Small intestine (tissue), 7 donors: ENCODE measurements around the gene FAM120C. TPM values are rescaled to one million over a fixed set of nuclear protein-coding genes. Genes with fewer than 3 reads are reported as not detected.

Experiments
- DNase-seq, 2 donors: peaks; one replicate each; pipeline versions ENCODE4 v3.0.0 to v3.0.0-alpha.2; 2013
- FAIRE-seq: peaks from 2 replicates; lab custom pipeline; 2012; peaks lifted over from hg19 to GRCh38; lab: Jason Lieb, UNC
- H3K27ac ChIP-seq, 3 donors: one replicate each; pipeline ENCODE4 v1.5.1; 2013; ENCODE audit warnings: low read length in 2 of 3, mild to moderate bottlenecking in 2 of 3, control low read depth in 1 of 3, inconsistent platforms in 1 of 3, low read depth in 1 of 3, moderate library complexity in 1 of 3
- H3K27me3 ChIP-seq, 3 donors: one replicate each; pipeline ENCODE4 v1.6.1; 2013; ENCODE audit warnings: low read length in 3 of 3, inconsistent platforms in 1 of 3; ENCODE audit not compliant: control insufficient read depth in 3 of 3, insufficient read depth in 3 of 3
- H3K36me3 ChIP-seq, 3 donors: one replicate each; pipeline ENCODE4 v1.6.1; 2013; ENCODE audit warnings: low read length in 3 of 3, inconsistent platforms in 1 of 3, low read depth in 1 of 3, mild to moderate bottlenecking in 1 of 3, moderate library complexity in 1 of 3; ENCODE audit not compliant: control insufficient read depth in 3 of 3, insufficient read depth in 2 of 3
- H3K4me1 ChIP-seq, 3 donors: one replicate each; pipeline ENCODE4 v1.6.1; 2013; ENCODE audit warnings: low read length in 2 of 3, inconsistent platforms in 1 of 3, low read depth in 1 of 3, mild to moderate bottlenecking in 1 of 3, moderate library complexity in 1 of 3; ENCODE audit not compliant: control insufficient read depth in 3 of 3, insufficient read depth in 2 of 3
- H3K4me3 ChIP-seq, 3 donors: one replicate each; pipeline ENCODE4 v1.5.1; 2013; ENCODE audit warnings: low read length in 3 of 3, control low read depth in 1 of 3, inconsistent platforms in 1 of 3, low read depth in 1 of 3, mild to moderate bottlenecking in 1 of 3, moderate library complexity in 1 of 3
- H3K9me3 ChIP-seq, 2 donors: one replicate each; pipeline ENCODE4 v1.6.1; 2013; ENCODE audit warnings: low read depth in 1 of 2, low read length in 1 of 2; ENCODE audit not compliant: control insufficient read depth in 2 of 2, insufficient read depth in 1 of 2
- WGBS, 3 donors: extraction: QIAGEN DNeasy Blood & Tissue Kit; methylation state at CpG; one replicate each; pipeline ENCODE4 v1.1.7; 2013; 5-methylcytosine and 5-hydroxymethylcytosine counted together
- polyA plus RNA-seq, 4 donors: library from polyadenylated mRNA; stranded (reverse) in 3 of 4; unstranded in 1 of 4; fragments of 200-250 nt in 3 of 4; fragments of 120-200 nt in 1 of 4; gene quantifications; one replicate each; pipeline versions ENCODE4 v1.2.1 to v1.2.3, GENCODE V29; 2013
- donor health status: healthy with polysubstance abuse.
- donor health status: control.
- donor health status: control.
- donor health status: Bipolar disorder and iron deficiency.
- donor health status: healthy.

FAM120C gene
- polyA plus RNA-seq, 4 donors = 0.54 to 5.5 (median 1.6) TPM

DNA sequence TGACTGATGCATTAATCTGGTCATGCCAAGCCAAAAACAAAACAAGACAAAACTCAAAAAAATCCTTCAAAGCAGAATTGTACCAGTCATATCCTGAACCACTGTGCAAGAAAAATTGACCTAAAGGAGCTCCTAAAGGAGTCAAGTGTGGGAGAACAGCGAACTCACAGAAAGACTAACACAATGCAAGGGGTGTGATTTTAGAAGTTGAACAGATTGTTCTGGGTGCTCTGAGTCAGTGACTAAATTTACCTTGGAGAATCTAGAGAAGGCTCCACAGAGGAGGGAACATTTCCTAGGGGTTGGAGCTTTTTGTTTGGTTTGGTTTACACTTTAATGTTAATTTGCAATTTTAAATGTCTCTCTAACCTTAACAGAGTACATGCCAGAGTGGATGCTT, 89.9 kb downstream of the FAM120C start:
- Histone ChIP-seq H3K36me3 (no peaks in the 10 kb centered on the region), H3K4me3 (no peak overlapping the region), H3K27ac (no peak overlapping the region), H3K9me3 (no peaks in the 10 kb centered on the region), H3K4me1 (no peaks in the 10 kb centered on the region), H3K27me3 (no peaks in the 10 kb centered on the region)
- no peak for DNase-seq
- FAIRE-seq = no peak
- WGBS, 3 donors = 69 to 81% (median 72%) methylated on average over 1 of the region's 1 CpG

DNA sequence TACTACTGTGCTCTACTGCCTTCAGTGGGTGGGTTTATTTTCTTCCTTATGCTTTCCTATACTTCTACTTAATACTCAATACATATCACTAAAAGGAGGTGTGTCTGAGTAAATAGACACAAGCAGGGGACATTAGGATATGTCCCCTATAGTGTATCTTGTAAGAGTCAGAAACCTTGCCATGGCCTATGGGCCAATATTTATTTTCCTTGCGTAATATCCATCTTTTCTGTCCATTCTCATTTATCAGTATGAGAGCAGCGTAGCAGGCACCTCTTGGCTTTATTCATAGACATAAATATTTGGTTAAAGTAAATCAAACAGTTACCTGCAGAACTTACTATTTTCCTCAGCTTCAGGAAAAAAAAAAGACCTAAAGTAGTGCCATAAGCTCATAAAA, 92.2 kb downstream of the FAM120C start:
- Histone ChIP-seq H3K27ac (no peak overlapping the region), H3K4me1 (no peaks in the 10 kb centered on the region), H3K4me3 (no peak overlapping the region), H3K36me3 (no peaks in the 10 kb centered on the region), H3K27me3 (no peaks in the 10 kb centered on the region), H3K9me3 (no peaks in the 10 kb centered on the region)
- 71 to 98% (median 91%) methylated on average over 2 of the region's 2 CpGs for WGBS, 3 donors
- FAIRE-seq = no peak
- no peak for DNase-seq

DNA sequence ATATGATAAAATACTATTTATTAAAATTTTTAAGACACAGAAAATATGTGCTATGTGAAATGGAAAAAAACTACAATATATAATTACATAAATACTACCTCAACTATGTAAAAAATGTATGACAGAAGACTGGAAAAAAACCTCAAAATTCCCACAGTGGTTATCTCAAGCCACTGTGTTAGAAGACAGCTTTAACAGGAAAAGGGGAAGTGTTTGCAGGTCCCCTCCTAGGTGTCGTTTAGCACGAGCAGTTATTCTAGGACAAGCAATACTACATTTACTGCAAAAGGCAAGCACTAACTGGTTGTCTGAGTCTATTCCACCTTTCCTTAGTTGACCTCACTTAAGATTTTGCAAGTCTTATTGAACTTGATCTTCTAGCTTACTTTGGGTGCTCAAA, 93.9 kb downstream of the FAM120C start:
- no peaks in the 10 kb centered on the region for H3K36me3 ChIP-seq
- no peaks in the 10 kb centered on the region for H3K9me3 ChIP-seq
- WGBS, 3 donors = 68 to 82% (median 80%) methylated on average over 2 of the region's 2 CpGs
- H3K27me3 ChIP-seq = no peaks in the 10 kb centered on the region
- DNase-seq (no peak), FAIRE-seq (no peak)
- no peak overlapping the region for H3K27ac ChIP-seq
- H3K4me1 ChIP-seq = no peaks in the 10 kb centered on the region
- H3K4me3 ChIP-seq = no peak overlapping the region

DNA sequence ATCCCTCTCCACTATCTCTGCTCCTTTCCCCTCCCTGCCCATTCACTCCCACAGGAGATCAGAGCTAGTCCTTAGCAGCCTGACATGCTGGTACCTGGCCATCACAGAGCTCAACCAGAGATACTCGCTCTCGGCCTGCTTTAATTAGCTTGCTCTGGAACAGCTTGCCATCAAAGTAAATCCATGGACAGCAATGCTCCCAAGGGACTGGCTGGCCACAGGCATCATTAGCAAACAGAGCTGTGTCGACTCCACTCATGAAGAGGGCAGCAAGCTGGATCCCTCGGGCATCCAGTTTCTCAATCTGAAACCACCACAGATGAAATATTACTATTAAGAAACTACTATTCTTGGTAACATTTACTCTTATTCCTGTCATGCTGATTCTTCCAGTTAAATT, 95.4 kb downstream of the FAM120C start:
- no peak for FAIRE-seq
- DNase-seq = no peak
- Histone ChIP-seq H3K4me1 (no peaks in the 10 kb centered on the region), H3K4me3 (no peak overlapping the region), H3K36me3 (no peaks in the 10 kb centered on the region), H3K27ac (no peak overlapping the region), H3K9me3 (no peaks in the 10 kb centered on the region), H3K27me3 (no peaks in the 10 kb centered on the region)
- 82 to 88% (median 84%) methylated on average over 4 of the region's 4 CpGs for WGBS, 3 donors

DNA sequence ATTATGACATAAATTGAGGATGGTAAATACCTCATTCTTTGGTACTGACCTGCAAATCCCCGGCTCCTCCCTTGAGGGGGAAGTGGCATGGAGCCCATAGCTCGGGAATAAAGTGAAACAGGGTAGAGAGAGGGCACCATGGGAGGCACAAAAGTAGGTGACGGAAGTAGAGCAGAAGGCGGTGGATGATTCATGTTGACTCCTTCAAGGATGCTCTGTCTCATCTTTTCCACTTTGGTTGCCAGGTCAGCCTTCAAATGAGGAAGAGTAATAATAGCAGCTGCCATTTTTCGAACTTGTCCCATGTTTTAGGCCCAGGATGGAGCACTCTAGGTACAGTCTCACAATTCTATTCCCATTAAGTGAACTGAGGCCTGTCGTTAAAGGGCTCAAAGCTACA, 97.4 kb downstream of the FAM120C start:
- DNase-seq (no peak), FAIRE-seq (no peak)
- no peaks in the 10 kb centered on the region for H3K36me3 ChIP-seq
- H3K27ac ChIP-seq = no peak overlapping the region
- H3K9me3 ChIP-seq = no peaks in the 10 kb centered on the region
- WGBS, 3 donors = 74 to 96% (median 82%) methylated on average over 6 of the region's 6 CpGs
- no peaks in the 10 kb centered on the region for H3K27me3 ChIP-seq
- H3K4me3 ChIP-seq = no peak overlapping the region
- no peaks in the 10 kb centered on the region for H3K4me1 ChIP-seq

DNA sequence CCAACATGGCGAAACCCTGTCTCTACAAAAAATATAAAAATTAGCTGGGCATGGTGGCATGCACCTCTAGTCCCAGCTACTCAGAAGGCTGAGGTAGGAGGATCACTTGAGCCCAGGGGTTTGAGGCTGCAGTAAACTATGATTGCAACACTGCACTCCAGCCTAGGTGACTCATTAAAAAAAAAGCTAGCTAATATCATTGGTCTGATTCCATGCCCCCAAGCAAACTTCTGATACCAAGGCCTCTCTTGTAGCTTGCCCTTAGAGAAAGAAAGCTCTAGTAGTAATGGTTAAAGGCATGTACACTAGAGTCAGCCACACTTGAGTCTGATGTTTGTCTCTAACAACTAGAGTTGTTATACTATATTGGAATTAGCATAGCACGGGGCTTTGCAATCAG, 106.2 kb downstream of the FAM120C start:
- WGBS, 3 donors = 82 to 90% (median 84%) methylated on average over 2 of the region's 2 CpGs
- no peak for FAIRE-seq
- no peak for DNase-seq
- no peaks in the 10 kb centered on the region for H3K27me3 ChIP-seq
- H3K36me3 ChIP-seq = no peaks in the 10 kb centered on the region
- H3K9me3 ChIP-seq = no peaks in the 10 kb centered on the region
- H3K4me1 ChIP-seq = no peaks in the 10 kb centered on the region
- H3K4me3 ChIP-seq = no peak overlapping the region
- H3K27ac ChIP-seq = no peak overlapping the region

DNA sequence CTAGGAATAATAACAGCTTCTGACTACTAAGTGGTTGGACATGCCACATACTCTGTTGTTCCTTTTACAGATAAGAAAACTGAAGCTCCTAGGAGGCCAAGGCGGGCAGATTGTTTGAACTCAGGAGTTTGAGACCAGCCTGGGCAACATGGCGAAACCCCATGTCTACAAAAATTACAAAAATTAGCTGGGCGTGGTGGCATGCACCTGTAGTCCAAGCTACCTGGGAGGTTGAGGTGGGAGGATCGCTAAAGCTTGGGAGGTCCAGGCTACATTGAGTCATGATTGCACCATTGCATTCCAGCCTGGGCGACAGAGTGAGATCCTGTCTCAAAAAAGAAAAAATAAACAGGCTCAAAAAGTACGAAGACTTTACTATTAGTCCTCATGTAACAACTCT, 108.2 kb downstream of the FAM120C start:
- no peaks in the 10 kb centered on the region for H3K36me3 ChIP-seq
- no peak overlapping the region for H3K4me3 ChIP-seq
- H3K4me1 ChIP-seq = no peaks in the 10 kb centered on the region
- no peaks in the 10 kb centered on the region for H3K27me3 ChIP-seq
- DNase-seq (no peak), FAIRE-seq (no peak)
- H3K9me3 ChIP-seq = no peaks in the 10 kb centered on the region
- WGBS, 3 donors = 86 to 94% (median 93%) methylated on average over 6 of the region's 6 CpGs
- H3K27ac ChIP-seq = no peak overlapping the region

DNA sequence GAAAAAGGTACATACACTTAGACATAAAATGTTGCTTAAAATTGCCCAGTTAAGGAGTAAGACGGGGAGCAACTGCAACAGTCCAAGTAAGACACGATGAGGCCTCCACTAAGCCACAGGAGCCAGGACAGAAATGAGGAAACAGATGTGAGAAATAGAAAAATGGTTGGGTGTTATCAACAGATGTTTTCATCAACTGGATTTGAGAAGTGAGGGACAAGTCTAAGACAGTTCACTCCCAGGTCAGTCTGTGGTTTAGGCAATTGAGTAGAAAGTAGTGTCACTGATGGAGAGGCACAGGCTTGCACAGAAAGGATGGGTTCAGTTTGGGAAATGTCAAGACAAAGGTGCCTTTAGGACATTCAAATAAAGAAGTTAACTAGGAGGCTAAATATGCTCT, 115.3 kb downstream of the FAM120C start:
- Histone ChIP-seq H3K4me3 (no peak overlapping the region), H3K4me1 (no peaks in the 10 kb centered on the region), H3K9me3 (no peaks in the 10 kb centered on the region), H3K27ac (no peak overlapping the region), H3K27me3 (no peaks in the 10 kb centered on the region), H3K36me3 (no peaks in the 10 kb centered on the region)
- no peak for DNase-seq
- FAIRE-seq = no peak
- WGBS, 3 donors = 56 to 73% (median 64%) methylated on average over 2 of the region's 2 CpGs

DNA sequence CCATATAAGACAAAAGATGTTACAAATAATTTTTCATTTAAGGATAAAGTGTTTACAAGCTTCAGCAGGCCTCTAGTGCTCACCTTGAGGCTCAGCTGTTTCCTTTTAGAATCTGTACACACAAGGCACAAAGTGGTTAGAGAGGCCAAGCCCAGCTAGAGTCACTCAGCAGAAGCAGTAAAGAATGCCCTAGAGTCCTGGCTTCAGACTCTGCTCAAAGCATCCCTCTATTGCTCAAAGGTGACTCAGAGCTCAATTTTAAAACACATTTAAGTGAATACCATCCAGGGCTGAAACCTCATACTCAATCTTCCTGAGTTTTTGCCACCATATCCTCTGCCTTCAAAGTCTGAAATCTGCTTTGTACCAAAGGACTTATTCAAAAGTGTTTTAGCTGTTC, 116.2 kb downstream of the FAM120C start:
- Histone ChIP-seq H3K27me3 (no peaks in the 10 kb centered on the region), H3K4me1 (no peaks in the 10 kb centered on the region), H3K36me3 (no peaks in the 10 kb centered on the region), H3K27ac (no peak overlapping the region), H3K9me3 (no peaks in the 10 kb centered on the region), H3K4me3 (no peak overlapping the region)
- FAIRE-seq (no peak), DNase-seq (no peak)
